Neural cell (in vitro differentiated cells): ENCODE results near the gene PHETA2.

Experiments used
- CTCF ChIP-seq: fragments of 450-650 bp; IDR thresholded peaks from 2 replicates; pipeline ENCODE4 v1.5.1; 2014; ENCODE audit warnings: antibody characterized with exemption, mild to moderate bottlenecking, moderate library complexity; ENCODE audit not compliant: poor library complexity, severe bottlenecking
- EP300 ChIP-seq: fragments of 450-650 bp; conservative IDR thresholded peaks from 2 replicates; pipeline ENCODE4 v1.6.1; 2014; ENCODE audit warnings: antibody characterized with exemption, mild to moderate bottlenecking, moderate library complexity; ENCODE audit not compliant: poor library complexity, severe bottlenecking
- EZH2 ChIP-seq: fragments of 200-600, 300-800 bp; shearing (Covaris generic), sonication (generic); IDR thresholded peaks from 2 replicates; pipeline ENCODE4 v1.6.1; 2014; ENCODE audit warnings: antibody characterized with exemption, low read length, borderline replicate concordance, mild to moderate bottlenecking; ENCODE audit not compliant: insufficient read depth, poor library complexity, severe bottlenecking
- MXI1 ChIP-seq: fragments of 450-650 bp; conservative IDR thresholded peaks from 2 replicates; pipeline ENCODE4 v1.6.1; 2014; ENCODE audit warnings: antibody characterized with exemption, mild to moderate bottlenecking; ENCODE audit not compliant: poor library complexity, severe bottlenecking
- POLR2AphosphoS5 ChIP-seq: IDR thresholded peaks from 2 replicates; pipeline ENCODE4 v1.6.1; 2012
- REST ChIP-seq: IDR thresholded peaks from 2 replicates; pipeline ENCODE4 v1.6.1; 2012; ENCODE audit warnings: borderline replicate concordance
- TAF1 ChIP-seq: IDR thresholded peaks from 2 replicates; pipeline ENCODE4 v1.6.1; 2012; ENCODE audit warnings: low read depth

- no peak for TF ChIP-seq CTCF
- no peak for TF ChIP-seq POLR2AphosphoS5
- no peak for TF ChIP-seq EZH2
- TF ChIP-seq MXI1: no peak
- no peak for TF ChIP-seq EP300
- no peak for TF ChIP-seq REST
- no peak for TF ChIP-seq TAF1
These were observed 37.8 kb downstream of the PHETA2 start for GRCh38 chr22:42111798-42112197.
